H1 (cell line): ENCODE data around the gene CHAT. TPM values are rescaled to one million over a fixed set of nuclear protein-coding genes. Genes with fewer than 3 reads are reported as not detected.

Source experiments
- E2F6 ChIP-seq: IDR thresholded peaks from 2 replicates; pipeline ENCODE4 v1.6.1; 2012; ENCODE audit warnings: inconsistent platforms
- polyA plus RNA-seq, 7 experiments: library from polyadenylated mRNA; depleted of rRNA in 3 of 7; stranded (reverse) in 5 of 7; unstranded in 2 of 7; fragments of >200 nt in 5 of 7; fragments of 200-250 nt in 2 of 7; gene quantifications; 1 replicate in 5 of 7; 2 replicates in 1 of 7; 4 replicates in 1 of 7; pipeline versions ENCODE4 v1.2.1 to v1.2.3, GENCODE V29; 2011 to 2013; ENCODE audit warnings: missing spikeins in 2 of 7, mixed read lengths in 2 of 7
- total RNA-seq: library from RNA; stranded (reverse); fragmentation: NEBNext Ultra II Directional; extraction: Animal tissue kit (Norgen Biotek cat#: 25700); gene quantifications from 2 replicates; pipeline ENCODE4 v1.2.1, GENCODE V29; 2021

The CHAT gene
- total and polyA plus RNA-seq, 2 of the 8 experiments (the other 6 are each of a cell fraction or from before 2014, with no cell fraction given), result not detected

- TF ChIP-seq E2F6, result no peak
- TF ChIP-seq, all 59 proteins: peak for 0
Observed at GRCh38 chr10:49651039-49651835, 37.4 kb downstream of the CHAT start (continued).
